ENCODE results near the gene RNF111. TPM values are rescaled to one million over a fixed set of nuclear protein-coding genes. Genes with fewer than 3 reads are reported as not detected.

The RNF111 gene
- total and polyA plus RNA-seq, 2 donors = 8.0 to 18.3 TPM

Other genes with a start within 250 kb of the RNF111 start
- gene ADAM10, start 238.0 kb upstream of the RNF111 start, total RNA-seq = 143 TPM
- gene ADAM10, start 238.0 kb upstream of the RNF111 start, polyA plus RNA-seq = 31.4 TPM
- 5.1 TPM for gene MINDY2, start 216.4 kb upstream of the RNF111 start, total RNA-seq
- gene MINDY2, start 216.4 kb upstream of the RNF111 start, polyA plus RNA-seq = 8.9 TPM
- gene SLTM, start 54.0 kb upstream of the RNF111 start, total RNA-seq = 107 TPM
- 104 TPM for gene SLTM, start 54.0 kb upstream of the RNF111 start, polyA plus RNA-seq
- gene CCNB2, start 117.5 kb downstream of the RNF111 start, total RNA-seq = 75.1 TPM
- gene CCNB2, start 117.5 kb downstream of the RNF111 start, polyA plus RNA-seq = 19.5 TPM
- not detected for gene LDHAL6B, start 219.2 kb downstream of the RNF111 start, total RNA-seq
- not detected for gene LDHAL6B, start 219.2 kb downstream of the RNF111 start, polyA plus RNA-seq